IPS-20b (cell line): ENCODE results near the gene TMPRSS4.

Experiments
- H3K27ac ChIP-seq: one replicate; pipeline ENCODE4 v1.5.1; 2013; ENCODE audit warnings: low read length
- H3K27me3 ChIP-seq: 2 replicates; pipeline ENCODE4 v1.6.1; 2013; ENCODE audit warnings: mild to moderate bottlenecking, low read length, inconsistent platforms; ENCODE audit not compliant: insufficient read depth
- H3K36me3 ChIP-seq: 2 replicates; pipeline ENCODE4 v1.6.1; 2013; ENCODE audit warnings: low read depth, mild to moderate bottlenecking, inconsistent platforms, low read length, moderate library complexity; ENCODE audit not compliant: insufficient read depth
- H3K4me1 ChIP-seq: 2 replicates; pipeline ENCODE4 v1.6.1; 2013; ENCODE audit warnings: mild to moderate bottlenecking, control low read depth, inconsistent platforms, low read length, moderate library complexity; ENCODE audit not compliant: insufficient read depth
- H3K4me3 ChIP-seq: 2 replicates; pipeline ENCODE4 v1.5.1; 2013; ENCODE audit warnings: mild to moderate bottlenecking, low read length, inconsistent platforms
- H3K9ac ChIP-seq: 2 replicates; pipeline ENCODE4 v1.6.1; 2013; ENCODE audit warnings: low read depth, mild to moderate bottlenecking, inconsistent platforms, low read length, moderate library complexity
- H3K9me3 ChIP-seq: 2 replicates; pipeline ENCODE4 v1.6.1; 2013; ENCODE audit warnings: mild to moderate bottlenecking, low read depth, low read length, inconsistent platforms; ENCODE audit not compliant: insufficient read depth

Gene TMPRSS4

GRCh38 chr11:118099838-118100556 is 23.1 kb downstream of the TMPRSS4 start:
- no peak overlapping the region for H3K27ac ChIP-seq
- H3K4me3 ChIP-seq = no peak overlapping the region
- H3K27me3 ChIP-seq = no peaks in the 10 kb centered on the region; the same call in 1 of the 2 replicates
- no peaks in the 10 kb centered on the region for H3K36me3 ChIP-seq
- no peak overlapping the region for H3K9ac ChIP-seq
- H3K9me3 ChIP-seq = no peaks in the 10 kb centered on the region
- peaks cover 10% of the 10 kb centered on the region for H3K4me1 ChIP-seq

DNA sequence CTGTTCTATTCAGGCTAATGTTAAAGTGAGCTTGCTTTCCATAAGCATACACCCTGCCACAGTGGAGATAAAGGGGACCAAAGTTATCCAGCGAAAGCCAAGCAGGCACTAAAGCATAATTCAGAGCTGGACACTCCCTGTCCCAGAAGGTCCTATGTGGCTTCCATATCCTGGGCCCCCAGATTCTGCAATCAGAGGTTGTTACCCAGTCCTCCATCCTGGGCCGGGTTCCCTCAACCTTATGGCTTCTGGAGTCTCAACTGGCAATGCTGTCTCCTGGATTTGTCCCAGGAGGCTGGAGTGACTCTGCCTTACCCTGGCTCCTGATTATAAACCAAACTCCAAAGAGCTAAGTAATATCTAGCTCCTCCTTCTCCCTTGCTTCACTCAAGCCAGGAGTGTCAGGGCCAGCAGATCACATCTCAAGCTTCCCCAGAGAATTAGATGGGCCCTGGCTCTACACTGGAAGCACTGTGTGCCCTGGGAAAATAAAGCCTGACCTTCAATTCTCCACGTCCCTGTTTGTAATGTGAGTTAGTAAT is 23.9 kb downstream of the TMPRSS4 start:
- H3K4me1 ChIP-seq = peaks cover 10% of the 10 kb centered on the region
- no peaks in the 10 kb centered on the region for H3K36me3 ChIP-seq
- H3K9me3 ChIP-seq = no peaks in the 10 kb centered on the region
- H3K27me3 ChIP-seq = no peaks in the 10 kb centered on the region; the same call in 1 of the 2 replicates
- no peak overlapping the region for H3K27ac ChIP-seq
- no peak overlapping the region for H3K9ac ChIP-seq
- H3K4me3 ChIP-seq = no peak overlapping the region

- peaks cover 10% of the 10 kb centered on the region for H3K4me1 ChIP-seq
- H3K27ac ChIP-seq = no peak overlapping the region
- H3K4me3 ChIP-seq = no peak overlapping the region
- H3K36me3 ChIP-seq = no peaks in the 10 kb centered on the region
- no peak overlapping the region for H3K9ac ChIP-seq
- no peaks in the 10 kb centered on the region for H3K9me3 ChIP-seq
- H3K27me3 ChIP-seq = no peaks in the 10 kb centered on the region; the same call in 1 of the 2 replicates
Observed at GRCh38 chr11:118102721-118103261, 25.9 kb downstream of the TMPRSS4 start.

GRCh38 chr11:118104491-118104890 is 27.6 kb downstream of the TMPRSS4 start:
- Histone ChIP-seq H3K36me3 (no peaks in the 10 kb centered on the region), H3K27me3 (no peaks in the 10 kb centered on the region; the same call in 1 of the 2 replicates), H3K4me3 (no peak overlapping the region), H3K9ac (no peak overlapping the region), H3K4me1 (peaks cover 10% of the 10 kb centered on the region), H3K9me3 (no peaks in the 10 kb centered on the region), H3K27ac (no peak overlapping the region)

DNA sequence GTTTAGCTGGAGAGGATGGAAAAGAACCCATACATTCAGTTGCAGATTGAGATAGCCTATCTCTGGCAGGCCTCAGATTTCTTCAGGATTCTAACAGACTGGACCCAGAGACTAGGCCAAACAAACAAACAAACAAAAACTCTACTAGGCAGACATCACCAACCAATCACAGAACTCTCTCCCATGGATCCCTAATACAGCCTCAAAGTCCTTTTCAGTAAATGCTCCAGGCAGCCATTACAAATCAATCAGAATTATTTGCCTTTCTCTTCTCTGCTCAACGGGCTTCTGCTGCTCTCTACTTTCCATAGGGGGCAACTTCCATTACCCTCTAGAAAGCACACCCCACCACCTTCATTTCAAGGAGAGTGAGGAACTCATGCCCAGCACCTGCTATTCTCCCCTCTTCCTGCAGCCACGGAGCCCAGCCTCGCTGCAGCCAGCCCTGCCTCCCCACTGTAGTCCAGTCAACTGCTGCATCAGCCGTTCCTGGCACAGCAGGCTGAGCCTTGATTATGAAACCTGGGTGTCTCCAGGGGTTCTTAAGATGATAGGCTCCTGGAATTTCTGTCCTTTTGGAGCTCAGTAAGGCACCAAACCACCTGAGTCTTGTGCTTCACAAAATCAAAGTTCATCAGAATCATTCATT is 28.9 kb downstream of the TMPRSS4 start:
- Histone ChIP-seq H3K36me3 (no peaks in the 10 kb centered on the region), H3K4me1 (peaks cover 2% of the 10 kb centered on the region; the same call in 1 of the 2 replicates), H3K4me3 (no peak overlapping the region), H3K27ac (no peak overlapping the region), H3K27me3 (no peaks in the 10 kb centered on the region), H3K9me3 (no peaks in the 10 kb centered on the region), H3K9ac (no peak overlapping the region)

- Histone ChIP-seq H3K9ac (no peak overlapping the region), H3K4me1 (peaks cover 2% of the 10 kb centered on the region; the same call in 1 of the 2 replicates), H3K36me3 (no peaks in the 10 kb centered on the region), H3K9me3 (no peaks in the 10 kb centered on the region), H3K27ac (no peak overlapping the region), H3K4me3 (no peak overlapping the region), H3K27me3 (no peaks in the 10 kb centered on the region)
Observed at GRCh38 chr11:118106789-118107335, 30.0 kb downstream of the TMPRSS4 start.

DNA sequence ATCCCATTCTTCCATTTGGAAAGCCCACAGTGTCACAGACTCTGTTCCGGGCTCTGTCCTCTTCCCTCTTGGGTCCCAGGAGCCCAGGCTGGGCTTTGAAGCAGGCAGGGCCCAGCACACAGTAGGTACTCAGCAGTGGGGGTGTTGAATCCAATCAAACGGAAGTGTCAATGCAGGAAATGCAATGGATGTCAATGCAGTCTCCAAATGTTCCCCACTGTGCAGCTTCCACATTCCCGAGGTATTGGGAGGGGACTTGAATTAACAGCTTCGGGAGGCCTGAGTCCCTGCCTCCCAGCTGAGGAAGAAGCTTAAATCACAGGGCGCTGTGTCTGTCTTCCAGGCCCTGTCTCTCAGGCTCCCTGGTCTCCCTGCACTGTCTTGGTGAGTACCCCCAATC is 31.6 kb downstream of the TMPRSS4 start:
- Histone ChIP-seq H3K27me3 (no peaks in the 10 kb centered on the region), H3K27ac (no peak overlapping the region), H3K36me3 (no peaks in the 10 kb centered on the region), H3K4me3 (no peak overlapping the region), H3K9ac (no peak overlapping the region), H3K9me3 (no peaks in the 10 kb centered on the region), H3K4me1 (peaks cover 2% of the 10 kb centered on the region; the same call in 1 of the 2 replicates)

- H3K9me3 ChIP-seq = no peaks in the 10 kb centered on the region
- peaks cover 2% of the 10 kb centered on the region; the same call in 1 of the 2 replicates for H3K4me1 ChIP-seq
- no peaks in the 10 kb centered on the region for H3K36me3 ChIP-seq
- no peak overlapping the region for H3K9ac ChIP-seq
- no peaks in the 10 kb centered on the region for H3K27me3 ChIP-seq
- H3K4me3 ChIP-seq = no peak overlapping the region
- H3K27ac ChIP-seq = no peak overlapping the region
Observed at GRCh38 chr11:118109231-118109630, 32.4 kb downstream of the TMPRSS4 start.

DNA sequence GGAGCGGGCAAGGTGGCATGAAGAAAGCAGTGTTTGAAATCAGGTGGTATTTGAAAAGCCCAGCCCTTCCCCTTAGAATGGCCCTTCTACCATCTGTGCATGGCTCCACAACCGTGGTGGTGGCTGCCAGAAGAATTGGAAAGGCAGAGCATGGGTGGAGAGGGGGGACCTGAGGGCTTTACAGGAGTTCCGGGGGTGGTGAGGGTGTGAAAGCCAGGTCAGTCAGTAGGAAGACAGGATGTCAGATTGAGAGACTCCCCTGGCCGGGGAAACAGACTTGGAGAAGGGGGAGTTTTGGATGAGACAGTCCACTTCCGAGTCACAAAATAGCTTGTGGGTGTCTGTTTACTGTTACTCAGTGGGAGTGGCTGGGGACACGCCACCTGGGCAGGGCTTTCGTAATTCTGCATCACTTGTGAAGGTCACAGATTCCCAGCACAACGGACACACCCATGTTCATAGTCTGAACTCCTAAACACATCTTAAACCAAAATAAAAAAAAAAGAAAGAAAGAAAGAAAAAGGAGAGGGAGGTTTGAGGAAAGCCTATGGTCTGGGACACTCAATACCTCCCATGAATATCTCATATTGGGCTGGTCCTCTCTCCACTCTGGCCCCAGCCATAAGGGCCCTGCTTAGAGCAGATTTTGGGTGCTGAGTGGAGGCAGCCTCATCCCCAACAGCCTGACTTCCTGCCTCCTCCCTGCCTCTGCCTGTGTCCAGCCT is 34.3 kb downstream of the TMPRSS4 start:
- Histone ChIP-seq H3K4me3 (no peak overlapping the region), H3K27ac (no peak overlapping the region), H3K9ac (no peak overlapping the region)

DNA sequence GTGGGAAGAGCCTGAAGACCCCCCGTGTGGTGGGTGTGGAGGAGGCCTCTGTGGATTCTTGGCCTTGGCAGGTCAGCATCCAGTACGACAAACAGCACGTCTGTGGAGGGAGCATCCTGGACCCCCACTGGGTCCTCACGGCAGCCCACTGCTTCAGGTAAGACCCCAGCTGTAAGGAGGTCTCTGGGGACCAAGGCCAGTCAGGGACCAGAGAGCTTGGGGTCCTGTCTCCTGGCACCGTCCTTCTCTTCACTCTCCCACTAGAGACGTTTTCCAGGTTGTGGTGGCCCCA is 34.8 kb downstream of the TMPRSS4 start:
- peaks cover 2% of the 10 kb centered on the region; the same call in 1 of the 2 replicates for H3K4me1 ChIP-seq
- H3K4me3 ChIP-seq = no peak overlapping the region
- H3K9ac ChIP-seq = no peak overlapping the region
- H3K27ac ChIP-seq = no peak overlapping the region
- H3K27me3 ChIP-seq = no peaks in the 10 kb centered on the region
- H3K36me3 ChIP-seq = no peaks in the 10 kb centered on the region
- no peaks in the 10 kb centered on the region for H3K9me3 ChIP-seq

More for the DNA sequence above, 34.3 kb downstream of the TMPRSS4 start:
- Histone ChIP-seq H3K36me3 (no peaks in the 10 kb centered on the region), H3K27me3 (no peaks in the 10 kb centered on the region), H3K4me1 (peaks cover 2% of the 10 kb centered on the region; the same call in 1 of the 2 replicates), H3K9me3 (no peaks in the 10 kb centered on the region)

- Histone ChIP-seq H3K9ac (no peak overlapping the region), H3K36me3 (no peaks in the 10 kb centered on the region), H3K9me3 (no peaks in the 10 kb centered on the region), H3K27me3 (no peaks in the 10 kb centered on the region), H3K27ac (no peak overlapping the region), H3K4me1 (peaks cover 2% of the 10 kb centered on the region; the same call in 1 of the 2 replicates), H3K4me3 (no peak overlapping the region)
Observed at GRCh38 chr11:118112711-118113430, 36.0 kb downstream of the TMPRSS4 start.
